Stimulated activated CD4-positive, alpha-beta T cell treated with anti-CD3 and anti-CD28 coated beads, Interleukin-1b, Interleukin-23, amount 100 ng/mL, for 1 hour (primary cell): ENCODE data around the gene PCDHGA6.

Source experiments
- DNase-seq, 2 donors: peaks; one replicate each; pipeline ENCODE4 v3.0.0-alpha.2; 2020; ENCODE audit warnings: low read depth in 2 of 2

PCDHGA6 gene

GRCh38 chr5:141419074-141419880, 45.6 kb downstream of the PCDHGA6 start:
- DNase-seq, result no peak

GRCh38 chr5:141420855-141421488, 47.3 kb downstream of the PCDHGA6 start, which contains the start of gene PCDHGA11:
TSS of gene PCDHGA11 (plus strand) at chr5:141421051. CDS start at chr5:141421228, 177 bp downstream.
- no peak for DNase-seq

- no peak for DNase-seq
Observed at GRCh38 chr5:141421489-141421855, 47.8 kb downstream of the PCDHGA6 start.

- no peak for DNase-seq
Observed at GRCh38 chr5:141422742-141423291, 49.1 kb downstream of the PCDHGA6 start.

GRCh38 chr5:141427783-141428426, 54.2 kb downstream of the PCDHGA6 start:
- DNase-seq, result no peak
